HepG2 (cell line): ENCODE measurements around the gene TXNDC9. TPM values are rescaled to one million over a fixed set of nuclear protein-coding genes. Genes with fewer than 3 reads are reported as not detected.

Experiments used
- CAMTA2 ChIP-seq: sonication (generic); formaldehyde crosslinking; IDR thresholded peaks from 2 replicates; pipeline ENCODE4 v1.4.0; 2020; ENCODE audit warnings: mild to moderate bottlenecking, missing genetic modification reagents, borderline replicate concordance
- EED ChIP-seq: sonication (generic); formaldehyde crosslinking; IDR thresholded peaks from 2 replicates; pipeline ENCODE4 v1.5.0; 2020; ENCODE audit warnings: mild to moderate bottlenecking, missing genetic modification reagents
- ELF4 ChIP-seq: sonication (generic); formaldehyde crosslinking; IDR thresholded peaks from 2 replicates; pipeline ENCODE4 v1.5.0; 2020; ENCODE audit warnings: missing genetic modification reagents, mild to moderate bottlenecking, moderate library complexity, borderline replicate concordance
- EP300 ChIP-seq, 3 experiments: sonication (generic) in 1 of 3; formaldehyde crosslinking in 1 of 3; IDR thresholded peaks; 2 replicates each; pipeline versions ENCODE4 v1.5.1 to v1.6.1; 2011 to 2020; ENCODE audit warnings: low read depth in 2 of 3, low read length in 2 of 3, borderline replicate concordance in 1 of 3, improper control_type of control experiment in 1 of 3, mild to moderate bottlenecking in 1 of 3, missing genetic modification reagents in 1 of 3, moderate library complexity in 1 of 3
- HDAC1 ChIP-seq: sonication (generic); formaldehyde crosslinking; IDR thresholded peaks from 2 replicates; pipeline ENCODE4 v1.5.1; 2020; ENCODE audit warnings: mild to moderate bottlenecking, missing genetic modification reagents
- HMG20B ChIP-seq: conservative IDR thresholded peaks from 2 replicates; pipeline ENCODE4 v1.6.1; 2016; ENCODE audit warnings: missing genetic modification reagents, missing compliant biosample characterization
- MAF1 ChIP-seq: sonication (generic); formaldehyde crosslinking; IDR thresholded peaks from 2 replicates; pipeline ENCODE4 v1.5.0; 2020; ENCODE audit warnings: missing genetic modification reagents, borderline replicate concordance
- MED1 ChIP-seq: sonication (generic); formaldehyde crosslinking; IDR thresholded peaks from 2 replicates; pipeline ENCODE4 v1.4.0; 2020; ENCODE audit warnings: missing genetic modification reagents
- NCOA2 ChIP-seq: sonication (generic); formaldehyde crosslinking; IDR thresholded peaks from 2 replicates; pipeline ENCODE4 v1.8.0; 2022; ENCODE audit warnings: inconsistent platforms
- NR3C1 ChIP-seq: sonication (generic); formaldehyde crosslinking; IDR thresholded peaks from 2 replicates; pipeline ENCODE4 v1.4.0; 2020; ENCODE audit warnings: missing genetic modification reagents
- POGZ ChIP-seq: sonication (generic); formaldehyde crosslinking; IDR thresholded peaks from 2 replicates; pipeline ENCODE4 v1.4.0; 2020; ENCODE audit warnings: mild to moderate bottlenecking, missing genetic modification reagents
- POLR2A ChIP-seq, 2 experiments: IDR thresholded peaks; 2 replicates each; pipeline ENCODE4 v1.6.1; 2011; ENCODE audit warnings: low read depth in 2 of 2, low read length in 2 of 2, mild to moderate bottlenecking in 1 of 2, moderate library complexity in 1 of 2; ENCODE audit not compliant: insufficient read depth in 1 of 2
- PRMT3 ChIP-seq: sonication (generic); formaldehyde crosslinking; IDR thresholded peaks from 2 replicates; pipeline ENCODE4 v1.8.1; 2022; ENCODE audit warnings: low read depth, mild to moderate bottlenecking, moderate library complexity, missing genetic modification reagents, borderline replicate concordance
- RORA ChIP-seq: sonication (generic); formaldehyde crosslinking; IDR thresholded peaks from 2 replicates; pipeline ENCODE4 v1.5.0; 2020; ENCODE audit warnings: mild to moderate bottlenecking, missing genetic modification reagents, moderate library complexity
- SP140L ChIP-seq: sonication (generic); formaldehyde crosslinking; IDR thresholded peaks from 2 replicates; pipeline ENCODE4 v1.4.0; 2020; ENCODE audit warnings: missing genetic modification reagents, borderline replicate concordance
- TCF12 ChIP-seq, 2 experiments: fragments of 450-650 bp in 1 of 2; sonication (generic) in 1 of 2; formaldehyde crosslinking in 1 of 2; IDR thresholded peaks; 2 replicates each; pipeline versions ENCODE4 v1.6.1 to v1.8.0; 2017 to 2022; ENCODE audit warnings: antibody characterized with exemption in 1 of 2, mild to moderate bottlenecking in 1 of 2, missing genetic modification reagents in 1 of 2, moderate library complexity in 1 of 2
- TP53 ChIP-seq: sonication (generic); formaldehyde crosslinking; conservative IDR thresholded peaks from 2 replicates; pipeline ENCODE4 v1.4.0; 2020; ENCODE audit warnings: missing genetic modification reagents
- YEATS4 ChIP-seq: sonication (generic); formaldehyde crosslinking; IDR thresholded peaks from 2 replicates; pipeline ENCODE4 v1.4.0; 2020; ENCODE audit warnings: missing genetic modification reagents, borderline replicate concordance
- ZNF24 ChIP-seq: fragments of 450-650 bp; IDR thresholded peaks from 2 replicates; pipeline ENCODE4 v1.6.1; 2017; ENCODE audit warnings: antibody characterized with exemption, mild to moderate bottlenecking
- polyA plus RNA-seq, 8 experiments: library from polyadenylated mRNA; depleted of rRNA in 3 of 8; stranded (reverse) in 7 of 8; unstranded in 1 of 8; fragments of >200 nt; fragmentation: Illumina TruSeq in 4 of 8; extraction: Trizol in 4 of 8; gene quantifications; 2 replicates each; pipeline versions ENCODE4 v1.2.1 to v1.2.3, GENCODE V29; 2011 to 2016; ENCODE audit warnings: low read depth in 4 of 8, missing spikeins in 1 of 8, mixed read lengths in 1 of 8; ENCODE audit not compliant: insufficient read depth in 1 of 8
- total RNA-seq, 5 experiments: library from RNA; depleted of rRNA; stranded (reverse); fragments of >200 nt; fragmentation: Illumina TruSeq; extraction: Trizol; gene quantifications; 2 replicates each; pipeline ENCODE4 v1.2.3, GENCODE V29; 2016; ENCODE audit warnings: low read depth in 1 of 5
- TF ChIP-seq, protein P1 (sequence below): sonication (generic); formaldehyde crosslinking; IDR thresholded peaks from 2 replicates; pipeline ENCODE4 v1.4.0; 2020; ENCODE audit warnings: missing genetic modification reagents, mild to moderate bottlenecking, borderline replicate concordance
- TF ChIP-seq, protein P2 (sequence below): sonication (generic); formaldehyde crosslinking; IDR thresholded peaks from 2 replicates; pipeline ENCODE4 v1.4.0; 2020; ENCODE audit warnings: missing genetic modification reagents, borderline replicate concordance
- TF ChIP-seq, protein P3 (sequence below): sonication (generic); formaldehyde crosslinking; IDR thresholded peaks from 2 replicates; pipeline ENCODE4 v1.9.0; 2021; ENCODE audit warnings: missing genetic modification reagents, mild to moderate bottlenecking, borderline replicate concordance

The TXNDC9 gene
- total and polyA plus RNA-seq, 2 of the 13 experiments (the other 11 are each of a cell fraction or from before 2014, with no cell fraction given), result 35.2 to 94.6 TPM

DNA sequence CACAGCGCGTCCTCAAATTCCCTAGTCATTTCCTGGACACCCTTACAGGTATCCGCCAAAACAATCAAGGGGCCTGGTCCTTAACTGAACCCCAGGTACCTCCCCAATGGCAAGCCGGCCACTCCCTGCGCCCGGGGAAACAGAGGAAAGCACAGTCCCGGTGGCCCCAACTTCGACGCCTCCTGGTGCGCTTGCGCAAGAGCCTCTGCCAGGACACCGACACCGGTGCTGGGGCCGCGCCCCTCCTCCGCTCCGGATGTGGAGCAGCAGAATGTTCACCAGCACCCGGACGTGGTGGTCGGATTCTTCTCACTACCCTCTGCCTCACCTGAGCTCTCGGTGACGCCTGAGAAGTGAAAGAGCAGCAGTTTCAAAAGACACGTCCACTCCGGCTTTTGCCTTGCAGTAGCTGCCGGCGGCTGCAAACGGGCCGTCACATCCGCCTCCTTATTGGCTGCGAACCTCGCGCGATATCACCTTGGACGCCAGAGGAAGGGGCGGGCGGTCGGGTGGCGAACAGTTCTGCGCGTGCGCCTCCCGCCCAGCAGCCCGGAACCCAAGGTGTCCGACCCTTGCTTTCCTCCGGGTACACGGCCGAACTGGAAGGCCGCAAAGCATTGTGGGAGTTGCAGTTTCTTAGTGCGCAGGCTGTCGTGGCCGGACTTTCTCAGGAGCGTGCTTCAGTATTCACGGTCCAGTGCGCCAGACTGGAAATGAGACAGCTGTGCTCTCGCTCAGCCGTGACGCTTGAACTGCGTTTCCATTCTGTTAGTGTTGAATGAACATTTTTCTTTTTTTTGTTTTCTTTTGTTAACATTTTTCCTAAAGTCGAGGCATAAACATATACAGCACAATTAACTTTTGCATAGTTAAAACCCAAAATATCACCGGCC lies at the start of gene TXNDC9 (continued):
- TF ChIP-seq HDAC1 (CRISPR knock-in tag) (peak; percentile 88), PRMT3 (no peak), SP140L (no peak), NR3C1 (no peak), YEATS4 (CRISPR knock-in tag) (peak; percentile 81), TCF12 (IDR thresholded peaks at IDR 0.05) (no peak), TCF12 (CRISPR knock-in tag; IDR thresholded peaks at IDR 0.05) (peak; percentile 27), ELF4 (no peak), CAMTA2 (CRISPR knock-in tag) (peak; percentile 81), EED (no peak), ZNF24 (no peak), POLR2A (IDR thresholded peaks at IDR 0.05; ENCODE audit: insufficient read depth in 1 of 2, low read depth in 2 of 2, low read length in 2 of 2) (peak; percentile 97 to 99), NCOA2 (CRISPR knock-in tag) (peak; percentile 64), HMG20B (CRISPR knock-in tag) (0 out of 2 replicates have a peak, but pooled peaks have one; percentile 33), EP300 (IDR thresholded peaks at IDR 0.05; ENCODE audit: low read depth in 2 of 2, low read length in 2 of 2) (peak in 1 of 2 experiments; percentile 42; a peak in 2 of 4 replicates), EP300 (CRISPR knock-in tag; IDR thresholded peaks at IDR 0.05; ENCODE audit: borderline replicate concordance) (no peak; the same call in 1 of the 2 replicates), MED1 (CRISPR knock-in tag) (peak; percentile 74; the same call in 1 of the 2 replicates), MAF1 (CRISPR knock-in tag) (0 out of 2 replicates have a peak, but pooled peaks have one; percentile 18), RORA (no peak), POGZ (CRISPR knock-in tag) (peak; percentile 96), TP53 (CRISPR knock-in tag) (peak; percentile 18; the same call in 1 of the 2 replicates)
- TF ChIP-seq, protein P1, sequence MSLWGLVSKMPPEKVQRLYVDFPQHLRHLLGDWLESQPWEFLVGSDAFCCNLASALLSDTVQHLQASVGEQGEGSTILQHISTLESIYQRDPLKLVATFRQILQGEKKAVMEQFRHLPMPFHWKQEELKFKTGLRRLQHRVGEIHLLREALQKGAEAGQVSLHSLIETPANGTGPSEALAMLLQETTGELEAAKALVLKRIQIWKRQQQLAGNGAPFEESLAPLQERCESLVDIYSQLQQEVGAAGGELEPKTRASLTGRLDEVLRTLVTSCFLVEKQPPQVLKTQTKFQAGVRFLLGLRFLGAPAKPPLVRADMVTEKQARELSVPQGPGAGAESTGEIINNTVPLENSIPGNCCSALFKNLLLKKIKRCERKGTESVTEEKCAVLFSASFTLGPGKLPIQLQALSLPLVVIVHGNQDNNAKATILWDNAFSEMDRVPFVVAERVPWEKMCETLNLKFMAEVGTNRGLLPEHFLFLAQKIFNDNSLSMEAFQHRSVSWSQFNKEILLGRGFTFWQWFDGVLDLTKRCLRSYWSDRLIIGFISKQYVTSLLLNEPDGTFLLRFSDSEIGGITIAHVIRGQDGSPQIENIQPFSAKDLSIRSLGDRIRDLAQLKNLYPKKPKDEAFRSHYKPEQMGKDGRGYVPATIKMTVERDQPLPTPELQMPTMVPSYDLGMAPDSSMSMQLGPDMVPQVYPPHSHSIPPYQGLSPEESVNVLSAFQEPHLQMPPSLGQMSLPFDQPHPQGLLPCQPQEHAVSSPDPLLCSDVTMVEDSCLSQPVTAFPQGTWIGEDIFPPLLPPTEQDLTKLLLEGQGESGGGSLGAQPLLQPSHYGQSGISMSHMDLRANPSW (CRISPR knock-in tag), result peak; percentile 81
- TF ChIP-seq, protein P2, sequence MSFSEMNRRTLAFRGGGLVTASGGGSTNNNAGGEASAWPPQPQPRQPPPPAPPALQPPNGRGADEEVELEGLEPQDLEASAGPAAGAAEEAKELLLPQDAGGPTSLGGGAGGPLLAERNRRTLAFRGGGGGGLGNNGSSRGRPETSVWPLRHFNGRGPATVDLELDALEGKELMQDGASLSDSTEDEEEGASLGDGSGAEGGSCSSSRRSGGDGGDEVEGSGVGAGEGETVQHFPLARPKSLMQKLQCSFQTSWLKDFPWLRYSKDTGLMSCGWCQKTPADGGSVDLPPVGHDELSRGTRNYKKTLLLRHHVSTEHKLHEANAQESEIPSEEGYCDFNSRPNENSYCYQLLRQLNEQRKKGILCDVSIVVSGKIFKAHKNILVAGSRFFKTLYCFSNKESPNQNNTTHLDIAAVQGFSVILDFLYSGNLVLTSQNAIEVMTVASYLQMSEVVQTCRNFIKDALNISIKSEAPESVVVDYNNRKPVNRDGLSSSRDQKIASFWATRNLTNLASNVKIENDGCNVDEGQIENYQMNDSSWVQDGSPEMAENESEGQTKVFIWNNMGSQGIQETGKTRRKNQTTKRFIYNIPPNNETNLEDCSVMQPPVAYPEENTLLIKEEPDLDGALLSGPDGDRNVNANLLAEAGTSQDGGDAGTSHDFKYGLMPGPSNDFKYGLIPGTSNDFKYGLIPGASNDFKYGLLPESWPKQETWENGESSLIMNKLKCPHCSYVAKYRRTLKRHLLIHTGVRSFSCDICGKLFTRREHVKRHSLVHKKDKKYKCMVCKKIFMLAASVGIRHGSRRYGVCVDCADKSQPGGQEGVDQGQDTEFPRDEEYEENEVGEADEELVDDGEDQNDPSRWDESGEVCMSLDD (CRISPR knock-in tag), result 0 out of 2 replicates have a peak, but pooled peaks have one; percentile 25
- TF ChIP-seq, protein P3, sequence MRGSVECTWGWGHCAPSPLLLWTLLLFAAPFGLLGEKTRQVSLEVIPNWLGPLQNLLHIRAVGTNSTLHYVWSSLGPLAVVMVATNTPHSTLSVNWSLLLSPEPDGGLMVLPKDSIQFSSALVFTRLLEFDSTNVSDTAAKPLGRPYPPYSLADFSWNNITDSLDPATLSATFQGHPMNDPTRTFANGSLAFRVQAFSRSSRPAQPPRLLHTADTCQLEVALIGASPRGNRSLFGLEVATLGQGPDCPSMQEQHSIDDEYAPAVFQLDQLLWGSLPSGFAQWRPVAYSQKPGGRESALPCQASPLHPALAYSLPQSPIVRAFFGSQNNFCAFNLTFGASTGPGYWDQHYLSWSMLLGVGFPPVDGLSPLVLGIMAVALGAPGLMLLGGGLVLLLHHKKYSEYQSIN (CRISPR knock-in tag), result no peak
